NCI-H2196 (cell line): ENCODE measurements around the gene FGF5.
"Not testable (repeated sequence)": the region's sequence is repeated elsewhere in the genome, so short reads cannot be mapped to it uniquely, and the experiment has no call there.

ENCODE experiments used
- DNase-seq: peaks from one replicate; lab custom pipeline; 2025; ENCODE audit not compliant: unreplicated experiment; lab: John Stamatoyannopoulos, UW

FGF5 gene

GRCh38 chr4:80294206-80294605 lies 27.7 kb downstream of the FGF5 start:
- DNase-seq = no peak

- no peak for DNase-seq
Observed at GRCh38 chr4:80295336-80295735, 28.9 kb downstream of the FGF5 start.

- no peak for DNase-seq
Observed at GRCh38 chr4:80295826-80296225, 29.4 kb downstream of the FGF5 start.

- no peak for DNase-seq
Observed at GRCh38 chr4:80301884-80302283, 35.4 kb downstream of the FGF5 start.

- no peak for DNase-seq
Observed at GRCh38 chr4:80302616-80303223, 36.3 kb downstream of the FGF5 start.

- no peak for DNase-seq
Observed at GRCh38 chr4:80305466-80305865, 39.0 kb downstream of the FGF5 start.

GRCh38 chr4:80306260-80306659 lies 39.8 kb downstream of the FGF5 start:
- no peak for DNase-seq

GRCh38 chr4:80307183-80307735 lies 40.8 kb downstream of the FGF5 start:
- DNase-seq = no peak

GRCh38 chr4:80307774-80308465 lies 41.5 kb downstream of the FGF5 start:
- no peak for DNase-seq

- DNase-seq = no peak
Observed at GRCh38 chr4:80308466-80308822, 42.0 kb downstream of the FGF5 start.

GRCh38 chr4:80309294-80310004 lies 43.0 kb downstream of the FGF5 start:
- DNase-seq = no peak

- no peak for DNase-seq
Observed at GRCh38 chr4:80311130-80311529, 44.7 kb downstream of the FGF5 start.

GRCh38 chr4:80312124-80312523 lies 45.7 kb downstream of the FGF5 start:
- no peak for DNase-seq

- DNase-seq = no peak
Observed at GRCh38 chr4:80313627-80314026, 47.2 kb downstream of the FGF5 start.

GRCh38 chr4:80315848-80316247 lies 49.4 kb downstream of the FGF5 start:
- DNase-seq = not testable (repeated sequence)

GRCh38 chr4:80321341-80321740 lies 54.9 kb downstream of the FGF5 start:
- DNase-seq = no peak

- DNase-seq = no peak
Observed at GRCh38 chr4:80321776-80322175, 55.3 kb downstream of the FGF5 start.

- no peak for DNase-seq
Observed at GRCh38 chr4:80322716-80323115, 56.3 kb downstream of the FGF5 start.

- no peak for DNase-seq
Observed at GRCh38 chr4:80324171-80324570, 57.7 kb downstream of the FGF5 start.

GRCh38 chr4:80331693-80332092 lies 65.2 kb downstream of the FGF5 start:
- no peak for DNase-seq

GRCh38 chr4:80333121-80333520 lies 66.7 kb downstream of the FGF5 start:
- DNase-seq = no peak

GRCh38 chr4:80334568-80334967 lies 68.1 kb downstream of the FGF5 start:
- DNase-seq = no peak
